Measurements from ENCODE around the gene TSEN54.
"Not testable (repeated sequence)": the region's sequence is repeated elsewhere in the genome, so short reads cannot be mapped to it uniquely, and the experiment has no call there.

The TSEN54 gene

GRCh38 chr17:75516255-75516618 is at the start of gene TSEN54:
Gene TSEN54, plus strand, starts transcription at chr17:75516528. Its CDS starts 33 bp downstream, at chr17:75516561.
- peak; percentile 82 for DNase-seq

GRCh38 chr17:75468291-75468754 is 48.0 kb upstream of the TSEN54 start:
- no peak for DNase-seq

GRCh38 chr17:75468779-75469373 is 47.5 kb upstream of the TSEN54 start:
- DNase-seq, result no peak

- no peak for DNase-seq
These were observed 45.1 kb upstream of the TSEN54 start for GRCh38 chr17:75471207-75471606.

- peak; percentile 49 for DNase-seq
These were observed 44.2 kb upstream of the TSEN54 start for GRCh38 chr17:75472119-75472518.

GRCh38 chr17:75473246-75473645 is 43.1 kb upstream of the TSEN54 start:
- no peak for DNase-seq

- no peak for DNase-seq
These were observed 41.6 kb upstream of the TSEN54 start for GRCh38 chr17:75474736-75475135.

GRCh38 chr17:75475144-75475835 is 41.0 kb upstream of the TSEN54 start:
- no peak for DNase-seq

GRCh38 chr17:75475851-75476250 is 40.5 kb upstream of the TSEN54 start:
- no peak for DNase-seq

- no peak for DNase-seq
These were observed 40.1 kb upstream of the TSEN54 start for GRCh38 chr17:75476271-75476671.

GRCh38 chr17:75476752-75477489 is 39.4 kb upstream of the TSEN54 start:
- no peak for DNase-seq

GRCh38 chr17:75477490-75477862 is 38.9 kb upstream of the TSEN54 start:
- not testable (repeated sequence) for DNase-seq

- no peak for DNase-seq
These were observed 37.8 kb upstream of the TSEN54 start for GRCh38 chr17:75478508-75478907.

GRCh38 chr17:75480281-75480680 is 36.0 kb upstream of the TSEN54 start:
- no peak for DNase-seq

GRCh38 chr17:75481194-75482068 is 34.9 kb upstream of the TSEN54 start:
- no peak for DNase-seq

GRCh38 chr17:75482098-75482942 is 34.0 kb upstream of the TSEN54 start:
- DNase-seq, result no peak

- no peak for DNase-seq
These were observed 30.6 kb upstream of the TSEN54 start for GRCh38 chr17:75485688-75486087.

- no peak for DNase-seq
These were observed 30.2 kb upstream of the TSEN54 start for GRCh38 chr17:75486151-75486550.

GRCh38 chr17:75486951-75487350 is 29.4 kb upstream of the TSEN54 start:
- DNase-seq, result no peak

GRCh38 chr17:75487351-75488070 is 28.8 kb upstream of the TSEN54 start:
- no peak for DNase-seq
